H4 (cell line): ENCODE measurements around the gene TMEM178A. TPM values are rescaled to one million over a fixed set of nuclear protein-coding genes. Genes with fewer than 3 reads are reported as not detected.
"Not testable (repeated sequence)": the region's sequence is repeated elsewhere in the genome, so short reads cannot be mapped to it uniquely, and the experiment has no call there.

Experiments
- DNase-seq: peaks from one replicate; pipeline ENCODE4 v3.0.0-alpha.2; 2015; ENCODE audit warnings: low spot score
- total RNA-seq: library from RNA; depleted of rRNA; stranded (reverse); fragments of >200 nt; shearing (Covaris generic); gene quantifications from 2 replicates; pipeline ENCODE4 v1.2.3, GENCODE V29; 2014

TMEM178A gene
- total RNA-seq, 1 experiment from 2014 or later, result not detected

DNA sequence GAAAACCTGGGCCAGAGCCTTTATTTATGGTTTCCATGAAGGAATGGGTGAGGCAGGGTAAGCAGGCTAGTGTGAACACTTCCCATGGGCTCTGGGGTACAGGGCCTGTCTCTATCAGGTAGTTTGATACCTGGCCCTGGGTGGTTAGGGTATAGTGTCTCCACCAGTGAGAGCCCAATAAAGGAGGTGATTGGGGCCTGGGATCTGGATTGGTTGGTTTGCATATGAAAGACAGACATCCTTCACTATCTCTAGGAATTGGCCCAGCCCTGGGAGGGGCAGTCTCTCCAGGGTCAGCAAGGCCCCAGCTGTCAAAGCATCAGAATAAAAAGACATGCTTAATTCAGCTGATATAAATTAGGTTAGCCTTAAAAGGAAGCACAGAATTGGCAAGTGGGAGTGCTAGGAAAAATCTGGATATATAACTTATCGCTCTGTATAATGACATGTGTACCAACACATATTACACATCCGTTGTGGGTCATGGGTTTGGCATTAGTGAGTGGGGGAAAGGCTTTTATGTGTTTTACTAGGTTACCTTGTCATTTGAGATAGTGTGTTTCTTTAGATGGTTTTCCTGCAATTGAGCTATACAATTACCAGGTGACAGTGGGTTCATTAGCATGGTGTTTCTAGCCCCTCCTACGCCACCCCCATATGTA lies 18.5 kb upstream of the TMEM178A start:
- no peak for DNase-seq

DNA sequence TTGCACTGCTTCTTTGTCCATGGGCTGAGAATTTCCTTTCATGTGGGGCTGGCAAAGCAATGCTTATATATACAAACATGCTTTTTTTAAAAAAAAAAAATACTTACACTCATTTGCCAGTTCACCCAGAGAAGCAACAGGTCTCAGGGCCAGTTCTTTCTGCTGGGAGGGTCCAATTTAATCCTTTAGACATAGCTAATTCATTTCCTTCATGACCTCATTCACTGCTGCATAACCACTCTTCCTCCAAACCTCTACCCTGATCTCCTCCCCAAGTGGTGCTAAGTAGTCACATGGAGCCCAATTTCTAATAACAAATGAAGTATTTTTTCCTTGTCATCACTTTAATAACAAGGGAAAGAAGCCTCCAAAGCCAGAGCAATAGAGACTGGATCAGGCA lies 17.1 kb upstream of the TMEM178A start:
- no peak for DNase-seq

DNA sequence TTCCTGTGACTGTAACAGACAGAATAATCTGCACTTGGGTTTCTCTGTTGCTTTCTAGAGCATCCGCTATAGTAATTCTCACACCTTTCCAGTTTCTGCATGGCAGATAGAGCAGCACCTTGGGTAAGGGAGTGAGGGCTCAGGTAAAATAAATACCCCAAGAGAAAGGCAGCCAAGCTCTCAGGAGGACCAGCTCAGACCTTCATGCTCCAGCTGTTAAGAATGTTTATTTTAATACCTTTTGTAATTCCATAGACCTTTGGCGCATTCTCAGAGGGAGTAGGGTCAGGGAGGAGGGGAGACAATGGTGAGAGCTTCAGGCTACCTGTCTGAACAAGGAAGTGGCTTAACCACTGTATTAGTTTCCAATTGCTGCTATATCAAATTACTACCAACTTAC lies 16.2 kb upstream of the TMEM178A start:
- no peak for DNase-seq

DNA sequence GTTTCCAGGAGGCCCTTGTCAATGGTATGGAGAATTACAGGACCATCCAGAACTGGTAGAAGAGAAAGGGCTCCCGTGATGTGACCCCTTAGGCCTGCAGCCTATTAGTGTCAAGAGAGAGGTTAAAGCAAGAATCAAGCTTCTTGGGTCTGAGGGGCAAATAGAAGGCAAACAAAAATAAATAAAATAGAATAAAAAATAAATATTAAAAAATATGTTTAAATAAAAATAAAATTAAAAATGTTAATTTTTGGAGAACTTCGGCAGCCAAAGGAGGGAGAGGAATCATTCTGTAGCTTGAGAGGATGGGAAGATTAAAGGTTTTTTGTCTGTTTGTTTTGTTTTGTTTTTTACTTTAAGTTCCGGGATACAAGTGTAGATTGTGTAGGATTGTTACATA lies 15.2 kb upstream of the TMEM178A start:
- no peak for DNase-seq

DNA sequence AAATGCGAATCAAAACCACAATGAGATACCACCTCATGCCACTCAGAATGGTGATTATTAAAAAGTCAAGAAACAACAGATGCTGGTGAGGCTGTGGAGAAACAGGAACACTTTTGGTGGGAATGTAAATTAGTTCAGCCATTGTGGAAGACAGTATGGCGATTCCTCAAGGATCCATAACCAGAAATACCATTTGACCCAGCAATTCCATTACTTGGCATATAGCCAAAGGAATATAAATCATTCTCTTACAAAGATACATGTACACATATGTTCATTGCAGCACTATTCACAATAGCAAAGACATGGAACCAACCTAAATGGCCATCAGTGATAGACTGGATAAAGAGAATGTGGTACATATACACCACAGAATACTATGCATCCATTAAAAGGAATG lies 9.5 kb upstream of the TMEM178A start:
- not testable (repeated sequence) for DNase-seq

DNA sequence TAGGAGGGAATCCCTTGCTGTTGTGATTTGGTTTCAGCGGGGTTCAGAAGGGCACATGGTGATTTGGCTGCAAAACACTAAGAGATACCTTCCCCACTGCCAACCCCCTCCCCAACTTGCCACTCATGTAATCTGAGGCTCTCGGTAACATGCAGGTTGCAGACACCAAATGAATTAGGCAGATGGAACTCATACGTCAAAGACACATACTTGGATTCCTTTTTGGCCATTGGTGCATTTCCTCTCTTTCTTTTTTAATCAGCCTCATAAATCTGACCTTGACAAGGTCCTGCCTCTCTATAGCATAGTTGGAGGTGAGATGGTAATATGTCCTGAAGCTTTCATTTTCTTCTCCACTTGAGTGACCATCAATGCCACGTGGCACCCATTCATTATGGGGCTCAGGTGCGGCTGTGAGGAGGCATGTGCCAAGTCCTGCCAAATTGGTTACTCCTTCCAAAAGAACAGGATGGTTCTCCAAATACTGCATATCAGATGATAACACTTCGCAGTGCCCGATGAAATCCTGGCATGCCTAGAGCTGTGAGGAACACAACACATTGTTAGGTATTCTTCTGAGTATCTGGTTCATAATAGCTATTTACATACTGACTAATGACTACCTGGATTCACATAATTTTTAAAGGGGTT lies 8.3 kb upstream of the TMEM178A start:
- no peak for DNase-seq

DNA sequence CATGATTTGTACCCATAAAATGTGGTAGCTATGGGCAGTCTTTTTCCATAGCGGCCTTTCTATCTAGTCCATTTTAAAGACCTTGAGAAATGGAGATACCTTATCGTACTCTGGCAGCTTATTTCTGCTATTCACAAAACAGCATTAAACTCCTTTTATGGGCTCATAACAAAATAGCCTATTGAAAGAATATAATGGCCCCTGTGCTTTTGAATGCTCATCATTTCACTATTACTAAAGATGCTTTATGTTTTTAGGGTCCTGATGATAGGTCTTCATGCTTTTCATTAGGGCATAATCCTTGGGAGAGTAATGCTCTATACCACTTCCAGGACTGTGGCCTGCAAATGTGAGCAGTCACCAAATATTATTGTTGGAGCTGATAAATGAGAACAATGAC lies 7.3 kb upstream of the TMEM178A start:
- DNase-seq, result no peak

DNA sequence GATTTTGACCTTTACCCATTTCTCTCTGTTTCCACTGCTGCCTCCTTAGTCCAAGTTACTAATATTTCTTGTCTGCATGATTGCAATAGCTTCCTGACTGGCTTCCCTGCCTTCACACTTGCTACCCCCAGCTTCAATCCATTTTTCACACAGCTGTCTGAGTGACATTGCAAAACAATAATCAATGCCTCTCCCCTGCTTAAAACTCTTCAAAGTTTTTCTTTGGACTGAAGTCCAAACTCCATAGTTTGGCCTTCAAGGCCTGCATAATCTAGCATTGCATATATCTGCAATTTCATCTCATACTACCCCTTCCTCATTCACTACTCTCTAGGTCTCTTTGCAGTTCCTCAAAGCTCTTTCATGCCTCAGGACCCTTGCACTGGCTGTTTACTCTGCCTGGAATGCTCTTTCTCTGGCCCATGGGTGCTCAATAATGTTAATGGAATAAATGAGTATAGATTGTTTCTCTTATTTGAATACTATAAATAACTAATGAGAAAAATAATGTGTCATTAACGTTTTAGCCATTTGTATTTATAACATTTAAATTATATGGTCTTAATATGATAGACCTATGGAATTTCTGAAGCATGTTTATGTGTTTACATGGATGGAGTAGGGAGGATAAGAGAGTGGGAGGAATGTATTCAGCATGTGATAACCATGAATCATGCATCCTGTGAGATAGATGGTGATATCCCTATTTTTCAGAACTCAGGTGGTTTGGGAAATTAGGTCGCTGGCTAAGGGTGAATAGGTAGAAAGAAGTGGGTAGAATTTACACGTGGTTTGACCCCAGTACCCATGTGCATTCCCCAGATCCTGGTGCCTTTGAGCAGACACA lies 5.7 kb upstream of the TMEM178A start:
- no peak for DNase-seq

DNA sequence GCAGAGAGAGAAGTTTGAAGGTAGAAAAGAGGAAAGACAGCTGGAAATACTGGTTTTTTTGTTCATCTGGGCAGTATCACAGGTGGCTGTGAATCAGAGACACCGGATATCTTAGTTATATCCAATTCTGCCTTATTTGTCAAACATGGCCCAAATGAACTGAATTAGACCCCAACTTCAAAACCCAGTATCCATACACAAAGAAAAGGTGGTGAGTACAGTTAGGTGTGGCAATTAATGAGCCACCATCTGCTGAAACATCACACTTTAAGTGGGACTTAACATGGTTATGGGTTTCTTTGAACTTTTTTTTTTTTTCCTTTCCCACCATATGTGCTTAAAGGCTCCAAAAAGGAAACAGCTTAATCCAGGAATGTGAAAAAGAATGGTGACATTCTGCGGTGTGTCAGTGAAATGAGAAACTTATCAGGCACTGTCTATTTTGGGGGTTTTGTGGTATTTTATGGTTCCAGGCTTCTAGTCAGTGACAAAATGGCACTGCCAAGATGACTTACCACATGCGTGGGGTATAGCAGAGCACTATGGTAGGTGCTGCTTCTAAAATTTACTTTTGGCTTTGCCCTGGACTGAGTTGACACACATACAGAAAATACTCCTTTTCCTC lies 5.0 kb upstream of the TMEM178A start:
- DNase-seq, result peak; percentile 9

DNA sequence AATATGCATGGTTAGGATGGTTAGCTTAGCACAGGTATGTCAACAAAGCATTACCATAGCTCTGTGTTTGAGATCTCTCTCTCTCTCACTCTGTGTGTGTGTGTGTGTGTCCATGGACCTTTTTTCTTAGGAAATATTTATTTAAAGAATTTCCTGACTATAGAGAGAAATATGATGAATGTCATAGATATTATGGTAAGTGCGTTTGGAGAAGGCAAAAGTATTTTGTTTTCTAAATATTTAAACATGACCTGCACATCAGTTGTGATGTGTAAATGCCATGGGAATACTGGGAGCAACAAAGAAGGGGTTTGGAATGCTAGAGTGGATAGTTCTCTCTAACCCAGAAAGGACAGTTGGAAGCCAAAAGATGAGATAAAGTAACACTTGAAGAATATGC lies 3.9 kb upstream of the TMEM178A start:
- DNase-seq, result no peak

DNA sequence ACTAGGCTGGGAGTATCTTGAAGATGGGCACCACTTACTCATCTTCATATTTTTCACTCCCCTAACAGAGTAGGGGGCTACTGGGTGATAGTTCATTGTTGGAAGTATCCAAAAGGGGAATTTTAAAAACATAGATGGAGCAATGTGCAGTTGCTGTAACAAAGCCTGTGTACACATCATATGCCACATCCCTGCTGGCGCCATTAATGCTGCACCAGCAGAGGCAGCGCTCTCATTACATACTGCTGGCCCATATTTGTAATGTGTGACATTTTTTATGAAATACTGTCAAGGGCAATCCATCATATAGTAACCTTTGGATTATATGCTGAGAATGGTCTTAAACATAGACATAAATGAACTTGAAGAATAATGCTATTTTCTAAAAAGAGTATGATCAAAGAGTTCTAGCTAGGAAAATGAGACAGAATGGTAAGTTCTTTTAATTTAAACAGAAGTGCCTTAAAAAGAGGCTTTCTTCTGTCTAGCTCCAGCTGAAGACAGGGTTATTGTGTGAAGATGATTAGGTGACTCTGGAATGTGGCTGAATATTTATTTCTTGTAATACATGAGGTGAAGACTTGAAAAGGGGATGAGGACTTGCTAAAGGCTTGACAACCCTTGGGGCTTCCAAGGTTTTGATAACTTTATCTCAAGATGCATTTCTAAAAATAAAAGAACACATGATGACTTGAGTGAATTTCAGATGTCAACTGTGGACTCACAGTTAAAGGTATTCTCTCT lies 2.4 kb upstream of the TMEM178A start:
- DNase-seq, result no peak

DNA sequence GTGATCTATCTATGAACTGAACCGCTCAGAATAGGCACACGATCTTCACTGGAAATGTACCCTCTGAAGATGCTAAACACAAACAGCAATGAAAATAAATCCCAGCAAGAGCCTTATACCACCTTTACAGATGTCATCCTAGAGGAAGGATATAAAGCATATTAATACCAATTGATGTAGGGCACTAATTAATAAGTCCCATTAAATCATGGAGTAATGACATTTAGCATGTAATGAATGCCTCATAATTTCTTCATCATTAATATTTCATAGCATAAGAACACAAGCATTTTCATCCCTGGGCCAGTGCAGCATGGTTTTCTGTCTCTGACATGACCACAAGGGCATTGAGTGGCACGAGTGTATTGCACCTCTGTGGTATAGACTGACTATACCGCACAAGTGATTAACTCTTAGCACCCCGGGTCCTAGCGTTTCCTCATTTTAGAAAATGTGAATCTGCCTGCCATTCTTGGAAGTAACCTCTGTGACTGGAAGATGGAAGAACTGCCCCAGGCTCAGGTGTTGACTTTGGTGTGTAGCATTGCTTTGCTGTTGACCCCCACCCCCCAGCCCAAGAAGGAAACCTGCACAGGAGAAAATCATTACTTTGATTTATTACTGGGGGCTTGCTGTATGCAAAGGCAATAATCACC lies 1.4 kb upstream of the TMEM178A start:
- DNase-seq, result no peak

DNA sequence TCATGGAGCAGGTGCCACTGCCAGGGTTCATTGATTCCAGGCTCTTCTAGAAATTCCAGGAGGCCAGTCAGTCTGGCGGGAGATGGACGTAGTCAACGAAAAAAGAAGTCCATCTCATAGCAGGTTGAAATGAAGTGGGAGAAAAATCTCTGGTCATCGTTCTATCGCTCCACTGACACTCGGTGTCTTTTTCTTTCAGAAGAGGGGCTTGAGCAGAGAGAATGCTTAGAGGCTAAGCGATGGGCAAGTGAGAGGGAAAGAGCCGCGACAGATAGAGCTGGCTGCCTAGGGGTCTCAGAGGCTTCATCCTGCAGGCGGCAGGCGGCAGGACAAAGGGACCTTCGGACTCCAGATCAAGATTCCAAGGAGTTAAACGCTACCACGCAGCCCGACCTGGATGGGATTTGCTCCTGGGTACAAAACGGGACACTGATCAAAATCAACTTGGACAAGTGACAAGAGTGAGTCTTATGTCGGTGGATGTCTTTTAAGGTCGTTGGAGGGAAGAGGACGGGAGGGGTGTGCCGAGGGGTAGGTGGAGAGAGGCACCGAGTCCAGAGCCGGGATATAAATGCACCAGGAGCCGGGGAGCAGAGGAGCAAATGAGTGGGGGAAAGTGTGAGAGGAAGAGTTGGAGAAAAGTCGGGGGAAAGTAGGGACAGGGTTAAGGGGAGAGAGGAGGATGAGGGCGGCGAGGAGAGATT lies 677 bp upstream of the TMEM178A start:
- no peak for DNase-seq

DNA sequence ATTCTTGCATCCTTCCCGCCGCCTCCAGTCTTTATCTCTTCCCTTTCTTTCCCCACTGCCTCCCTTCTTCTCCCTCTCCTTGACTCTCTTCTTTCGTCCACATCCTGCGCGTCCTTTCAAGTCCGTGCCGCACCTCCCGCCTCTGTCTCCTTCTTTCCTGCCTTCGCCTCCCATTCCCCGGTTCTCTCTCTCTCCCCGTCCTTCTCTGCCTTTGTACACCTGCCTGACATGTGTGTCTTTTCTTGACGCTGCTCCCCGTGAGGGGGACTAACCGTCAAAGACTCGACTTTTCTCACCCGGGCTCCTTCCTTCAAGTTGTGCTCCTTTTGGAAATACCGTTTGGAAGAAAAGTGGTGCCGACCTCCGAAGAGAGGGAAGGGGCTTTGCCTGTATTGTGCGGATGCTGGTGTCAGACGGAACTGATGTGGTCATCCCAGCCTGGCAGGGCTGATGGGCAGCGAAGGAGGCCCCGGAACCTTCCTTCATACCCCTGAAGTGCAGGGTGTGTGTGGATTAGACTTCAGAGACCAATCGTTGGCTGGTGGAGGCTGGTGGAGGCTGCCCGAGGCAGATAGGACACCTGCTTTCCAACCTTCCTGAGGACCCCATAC lies 879 bp downstream of the TMEM178A start:
- DNase-seq, result no peak

DNA sequence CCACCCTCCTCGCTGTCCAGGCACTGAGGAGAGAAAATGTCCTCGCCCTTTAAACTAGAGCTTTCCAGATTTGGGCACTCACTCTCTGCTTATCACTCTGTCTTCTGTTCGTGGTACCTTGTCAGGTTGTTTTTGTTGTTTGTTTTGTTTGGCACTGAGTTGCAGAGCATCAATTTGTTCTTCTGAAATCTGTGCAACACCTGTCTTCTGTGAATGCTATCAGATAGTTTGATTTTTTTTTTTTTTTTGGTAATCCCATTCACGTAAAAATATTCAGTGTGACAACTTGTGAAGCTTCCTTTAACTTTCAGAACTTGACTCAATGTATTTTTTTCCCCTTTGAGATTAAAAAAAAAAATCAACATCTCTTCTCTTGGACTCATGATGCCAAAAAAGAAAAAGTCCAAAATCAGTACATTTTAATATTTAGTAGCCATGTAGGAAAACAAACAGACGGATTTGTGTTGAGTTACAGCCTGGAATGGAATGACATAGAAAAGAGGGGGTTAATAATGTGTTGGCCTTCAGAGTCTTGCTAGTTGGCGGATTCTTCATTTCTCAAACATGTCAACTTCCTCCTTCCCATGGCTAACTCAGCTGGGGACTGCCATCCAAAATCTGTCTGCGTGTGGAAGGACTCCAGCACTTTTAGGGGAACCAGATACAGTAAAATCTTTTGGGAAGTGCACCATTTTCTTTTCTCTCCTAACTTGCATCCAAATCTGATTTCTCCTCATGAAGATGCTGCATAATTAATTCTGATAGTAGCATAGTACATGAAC lies 1.6 kb downstream of the TMEM178A start:
- DNase-seq, result no peak

DNA sequence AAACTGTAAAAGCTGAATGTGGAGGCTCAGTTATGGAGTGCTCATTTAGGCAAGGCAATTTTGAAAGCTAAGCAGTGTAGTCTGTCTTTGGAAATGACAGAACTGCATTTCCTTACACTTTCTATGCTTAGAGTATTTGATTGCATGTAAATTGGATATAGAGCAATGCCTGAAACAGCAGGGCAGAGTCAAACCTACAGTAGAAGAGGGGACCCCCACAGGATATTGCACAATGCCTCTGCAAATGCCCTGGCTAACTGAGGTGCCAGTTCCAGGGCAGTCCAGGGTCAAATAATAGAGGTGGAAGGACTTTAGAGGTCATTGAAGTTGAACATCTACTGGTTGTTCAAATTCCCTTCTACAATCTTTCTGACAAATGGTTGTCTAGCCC lies 2.2 kb downstream of the TMEM178A start:
- DNase-seq, result no peak

DNA sequence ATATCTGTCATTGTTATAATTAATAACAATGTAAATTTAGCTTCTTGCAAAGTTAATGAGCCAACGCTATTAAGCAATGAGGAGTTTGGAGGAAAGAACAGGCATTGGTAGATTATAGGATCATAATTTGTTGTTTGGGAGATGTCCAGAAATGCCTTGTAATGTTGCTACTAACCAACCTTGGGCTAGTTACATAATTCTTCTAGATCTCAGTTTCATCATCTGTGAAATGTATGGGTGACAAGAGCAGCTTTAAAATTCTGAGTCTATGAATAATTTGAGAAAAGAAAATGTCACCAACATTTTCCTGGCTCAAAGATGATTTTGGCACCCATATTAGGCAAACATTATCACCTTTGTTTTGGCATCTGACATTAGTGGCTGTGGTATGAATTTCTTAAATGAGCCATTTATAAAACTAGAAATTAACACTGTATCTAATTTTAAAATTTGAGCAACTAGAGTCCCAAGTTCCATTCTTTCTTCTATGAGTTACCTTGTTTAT lies 2.9 kb downstream of the TMEM178A start:
- no peak for DNase-seq

DNA sequence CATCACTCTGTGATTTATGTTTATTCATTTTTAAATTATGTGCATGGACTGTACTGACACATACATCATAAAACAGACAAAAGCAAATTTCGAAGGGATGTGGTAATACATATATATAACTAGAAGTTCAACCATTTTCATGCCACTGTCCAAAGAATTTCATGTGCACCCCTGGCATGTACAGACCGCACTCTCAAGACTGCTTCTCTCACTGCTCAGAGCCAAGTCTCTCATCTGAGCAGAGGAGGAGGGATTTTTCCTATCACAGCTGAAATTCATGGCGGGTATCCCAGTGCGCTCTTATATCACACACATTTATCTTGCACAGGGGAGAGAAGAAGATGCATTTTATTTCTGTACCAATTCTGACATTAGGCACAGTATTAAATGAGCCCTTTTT lies 5.9 kb downstream of the TMEM178A start:
- DNase-seq, result no peak

DNA sequence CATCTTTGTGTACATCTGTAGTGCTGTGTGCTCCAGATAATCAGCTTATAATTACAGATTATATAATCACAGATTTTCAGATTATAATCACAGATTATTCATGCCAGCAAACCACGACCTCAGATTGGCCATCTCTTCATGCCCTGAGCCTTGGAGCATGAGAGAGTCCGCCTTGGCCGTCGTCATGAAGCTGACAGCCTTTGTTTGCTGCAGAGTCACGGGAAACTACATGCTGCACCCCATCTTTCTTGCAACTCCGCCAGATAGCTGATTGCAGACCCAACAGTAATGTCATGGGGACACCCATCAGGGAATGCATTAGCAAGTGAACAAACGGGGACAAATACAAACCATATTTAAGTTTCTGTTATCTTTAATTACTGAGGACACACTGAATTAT lies 7.3 kb downstream of the TMEM178A start:
- no peak for DNase-seq
